HG02763 (cell line): ENCODE data around the gene CBR3.
A peak's percentile ranks its signal among the peaks of the same experiment; 100 is the strongest.

Experiments
- ATAC-seq: cut with Tn5 transposase; IDR thresholded peaks from one replicate; pipeline ENCODE4 v1.9.1; 2021; ENCODE audit warnings: mild to moderate bottlenecking, moderate library complexity; ENCODE audit not compliant: unreplicated experiment

The CBR3 gene

DNA sequence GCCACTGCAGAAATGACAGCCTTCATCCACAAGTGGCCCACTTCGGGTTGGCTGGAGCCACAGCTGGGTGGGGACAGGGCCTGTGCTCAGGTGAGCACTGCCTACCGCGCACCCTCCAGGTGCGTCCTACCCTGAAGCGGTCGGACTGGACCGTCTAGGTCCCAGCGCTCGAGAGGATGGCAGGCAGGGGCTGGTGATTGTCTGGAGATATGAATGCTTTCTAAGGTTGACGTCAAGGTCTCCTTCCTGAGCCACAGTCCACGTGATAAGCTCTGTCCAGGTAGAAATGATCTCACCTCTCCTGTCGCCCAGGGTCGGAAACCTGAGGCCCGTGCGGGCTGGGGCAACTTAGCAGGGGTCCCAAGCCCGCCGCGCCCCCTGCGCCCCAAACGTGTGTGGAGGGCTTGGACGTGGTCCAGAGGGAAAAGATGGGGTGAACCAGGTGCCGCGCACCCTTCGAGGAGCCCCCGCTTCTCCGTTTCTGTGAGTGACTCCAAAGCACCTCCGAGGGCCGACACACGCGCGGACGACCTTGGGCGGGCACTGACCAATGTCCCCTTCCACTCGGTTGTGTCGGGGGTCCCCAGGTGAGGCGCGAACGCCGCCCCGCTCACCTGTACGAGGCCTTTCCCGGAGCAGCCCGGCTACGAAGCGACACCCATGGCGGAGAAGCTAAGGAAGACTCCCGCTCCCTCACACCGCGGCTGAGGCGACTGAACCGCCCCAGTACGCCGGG, 20.9 kb downstream of the CBR3 start:
- ATAC-seq: no peak

DNA sequence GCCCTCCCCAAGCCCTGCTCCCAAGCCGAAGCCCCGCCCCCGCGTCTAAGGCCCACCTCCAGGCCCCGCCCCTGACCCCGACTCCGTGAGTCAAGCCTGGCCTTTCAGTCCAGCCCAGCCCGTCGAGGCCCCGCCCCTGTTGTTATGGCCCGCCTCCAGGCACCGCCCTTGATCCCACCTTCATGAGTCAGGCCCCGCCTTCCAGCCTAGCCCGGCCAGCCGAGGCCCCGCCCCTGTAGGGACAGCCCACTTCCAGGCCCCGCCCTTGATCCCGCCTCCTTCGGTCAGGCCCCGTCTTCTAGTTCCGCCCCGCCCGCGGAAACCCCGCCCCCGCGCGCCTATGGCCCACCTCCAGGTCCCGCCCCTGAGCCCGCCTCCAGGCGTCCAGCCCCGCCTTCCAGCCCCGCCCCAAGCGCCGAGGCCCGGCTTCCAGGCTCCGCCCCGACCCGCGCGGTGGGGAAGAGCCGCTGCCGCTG, 21.5 kb downstream of the CBR3 start:
- ATAC-seq: peak; percentile 88

DNA sequence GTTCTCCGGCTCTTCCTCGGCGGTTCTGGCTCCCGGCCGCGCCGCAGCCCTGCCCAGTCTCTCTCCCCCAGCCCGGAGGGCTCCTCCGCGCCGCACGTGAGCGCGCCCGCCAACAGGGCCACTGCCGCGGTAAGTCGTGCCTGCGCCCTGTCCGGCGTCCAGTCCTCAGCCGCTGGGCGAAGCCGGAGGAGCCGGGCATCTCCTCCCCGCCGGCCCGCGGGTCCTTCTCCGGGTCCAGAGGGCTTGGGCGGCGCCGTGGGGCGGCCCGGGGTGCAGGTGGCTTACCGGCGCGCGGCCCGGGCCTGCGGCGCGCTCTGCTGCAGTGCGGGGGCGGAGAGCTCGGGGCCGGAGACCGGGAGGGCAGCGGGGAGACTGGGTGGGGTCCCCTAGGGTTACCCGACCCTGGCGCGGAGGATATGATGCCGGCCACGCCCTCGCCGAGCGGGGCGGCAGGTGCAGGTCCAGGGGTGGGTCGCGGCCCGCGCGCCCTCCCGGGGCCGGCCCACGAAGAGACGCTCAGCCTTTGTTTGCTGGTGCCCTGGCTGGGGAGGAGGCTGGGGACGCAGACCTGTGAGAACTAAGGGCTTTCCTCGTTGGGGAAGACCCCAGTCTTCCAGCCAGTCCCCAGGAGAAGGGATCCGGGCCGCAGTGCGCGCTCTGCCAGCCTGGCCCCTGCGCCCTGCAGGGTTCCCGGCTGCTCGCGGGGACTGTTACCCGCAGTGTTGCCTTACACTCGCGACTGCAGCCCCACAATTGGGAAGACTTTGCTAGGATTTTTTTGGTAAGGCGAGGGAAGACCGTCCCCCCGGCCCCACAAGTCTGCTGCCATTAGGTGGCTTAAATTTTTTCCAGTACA, 22.2 kb downstream of the CBR3 start, which contains the start of gene DOP1B:
Gene DOP1B (plus strand): TSS at position 10 of the 856 bp plus-strand sequence. CDS start 7,910 bp downstream, outside the sequence.
- no peak for ATAC-seq

DNA sequence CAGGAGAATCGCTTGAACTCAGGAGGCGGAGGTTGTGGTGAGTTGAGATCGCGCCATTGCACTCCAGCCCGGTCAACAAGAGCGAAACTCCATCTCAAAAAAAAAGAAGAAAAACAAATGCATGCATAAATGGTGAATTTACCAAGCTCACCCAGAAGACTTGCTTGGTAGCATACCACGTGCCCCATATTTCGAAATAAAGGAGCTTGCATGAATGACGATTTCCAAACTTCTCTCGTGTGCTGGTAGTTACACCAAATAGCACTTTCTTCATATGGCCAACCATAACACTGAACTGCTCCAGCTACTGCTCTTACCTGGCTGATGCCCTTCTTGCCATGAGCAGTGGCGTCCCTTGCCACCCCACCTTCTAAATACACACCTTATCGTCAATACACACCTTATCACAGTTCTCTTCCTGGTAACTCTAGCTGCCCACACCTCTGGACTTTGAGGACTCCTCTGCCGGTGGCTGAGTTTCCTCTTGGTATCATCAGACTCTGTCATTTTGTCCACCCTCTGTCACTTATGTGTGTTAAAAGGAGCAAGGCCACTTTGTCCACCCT, 24.6 kb downstream of the CBR3 start:
- ATAC-seq: no peak

DNA sequence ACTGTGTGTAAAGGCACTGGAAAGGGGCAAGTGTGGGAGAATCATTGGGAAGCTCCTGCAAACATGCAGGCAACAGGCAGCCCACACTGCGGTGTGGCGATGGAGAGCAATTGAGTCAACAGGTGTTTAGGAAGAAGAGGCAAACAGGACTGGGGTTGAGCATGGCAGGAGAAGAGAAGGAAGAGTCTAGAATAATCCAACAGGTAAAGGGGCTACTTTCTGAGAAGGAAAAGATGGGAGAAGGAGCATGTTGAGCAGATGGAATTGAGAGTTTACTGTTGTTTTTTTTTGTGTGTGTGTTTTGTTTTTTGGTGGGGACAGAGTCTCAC, 25.9 kb downstream of the CBR3 start:
- ATAC-seq: no peak

GRCh38 chr21:36162631-36163030, 27.8 kb downstream of the CBR3 start:
- no peak for ATAC-seq

- ATAC-seq: no peak
Observed at GRCh38 chr21:36163750-36164741, 29.2 kb downstream of the CBR3 start.

DNA sequence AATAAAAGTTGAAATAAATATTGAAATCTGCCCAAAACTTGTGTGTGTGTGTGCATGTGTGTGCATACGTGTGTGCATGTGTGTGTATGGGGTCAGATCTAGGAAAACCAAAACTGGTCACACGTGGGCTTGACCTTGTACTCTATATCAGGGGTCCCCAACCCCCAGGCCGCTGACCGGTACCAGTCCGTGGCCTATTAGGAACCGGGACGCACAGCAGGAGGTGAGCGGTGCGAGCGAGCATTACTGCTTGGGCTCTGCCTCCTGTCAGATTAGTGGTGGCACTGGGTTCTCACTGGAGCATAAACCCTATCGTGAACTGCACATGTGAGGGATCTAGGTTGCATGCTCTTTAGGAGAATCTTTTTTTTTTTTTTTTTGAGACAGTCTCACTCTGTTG, 30.5 kb downstream of the CBR3 start:
- no peak for ATAC-seq

DNA sequence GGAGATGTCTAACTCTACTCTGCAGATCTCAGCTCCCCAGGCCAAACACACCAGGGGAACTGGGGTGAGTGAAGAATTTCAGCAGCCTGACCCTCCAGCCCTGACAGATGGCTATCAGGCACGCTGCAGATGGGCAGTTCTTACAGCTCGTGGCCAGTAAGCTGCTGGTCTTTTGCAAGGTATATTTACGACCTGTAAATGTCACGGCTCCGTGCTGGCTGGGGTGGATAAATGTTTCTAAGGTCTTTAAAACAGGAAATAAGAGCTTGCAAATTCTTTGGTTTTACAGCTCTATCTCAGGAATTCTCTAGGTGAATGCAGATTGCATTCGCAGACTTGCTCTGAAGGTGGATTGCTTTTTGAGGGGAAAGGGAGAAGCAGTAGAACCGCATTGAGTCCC, 31.8 kb downstream of the CBR3 start:
- ATAC-seq: no peak

GRCh38 chr21:36167541-36167940, 32.7 kb downstream of the CBR3 start:
- ATAC-seq: no peak

DNA sequence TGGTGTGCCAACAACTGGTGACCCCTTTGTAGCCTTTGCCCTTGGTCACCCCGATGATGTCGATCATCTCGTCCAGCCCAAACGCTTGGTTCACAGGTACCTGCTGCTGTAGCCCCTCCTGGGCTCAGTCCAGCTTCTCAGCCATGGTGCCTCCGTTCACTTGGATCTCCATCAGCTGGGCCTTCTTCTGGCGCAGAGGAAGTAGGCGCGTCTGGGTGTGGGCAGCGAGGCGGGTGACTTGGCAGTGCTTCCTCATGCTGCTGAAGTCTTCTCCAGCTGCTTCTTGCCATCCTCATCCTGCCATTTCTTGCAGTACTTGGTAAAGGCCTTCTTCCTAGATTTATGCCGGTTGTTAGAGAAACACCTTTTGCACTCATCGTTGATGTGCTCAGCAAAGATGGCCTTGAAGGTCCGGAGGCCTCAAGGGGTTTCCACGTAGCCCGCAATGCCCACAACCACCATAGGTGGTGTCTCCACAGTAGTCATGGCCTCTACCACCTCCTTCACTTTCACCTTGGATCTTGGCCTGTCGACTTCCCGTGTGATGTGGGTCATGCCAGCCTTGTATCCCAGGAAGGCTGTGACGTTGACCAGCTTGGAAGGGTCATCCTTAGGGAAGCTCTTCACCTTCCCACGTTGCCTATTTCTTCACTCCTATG, 34.7 kb downstream of the CBR3 start:
- ATAC-seq: no peak

DNA sequence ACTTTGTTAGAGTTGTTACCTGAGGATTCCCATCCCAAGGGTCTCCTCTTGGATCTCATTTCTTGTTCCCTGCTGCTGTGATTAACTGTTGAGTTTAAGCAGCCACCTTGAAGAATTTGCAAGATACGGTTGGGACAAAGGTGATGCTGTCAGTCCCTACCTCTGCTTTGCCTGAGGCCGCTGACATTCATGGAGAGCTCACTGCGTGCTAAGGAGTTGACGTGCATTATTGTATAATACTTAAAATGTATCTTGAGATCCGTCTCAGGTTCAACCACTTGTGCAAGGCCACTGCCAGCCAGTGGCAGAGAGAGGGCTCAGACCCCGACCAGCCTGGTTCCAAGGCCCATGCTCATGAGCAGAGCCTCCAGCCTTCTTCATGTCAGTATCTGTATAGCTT, 35.9 kb downstream of the CBR3 start:
- no peak for ATAC-seq

DNA sequence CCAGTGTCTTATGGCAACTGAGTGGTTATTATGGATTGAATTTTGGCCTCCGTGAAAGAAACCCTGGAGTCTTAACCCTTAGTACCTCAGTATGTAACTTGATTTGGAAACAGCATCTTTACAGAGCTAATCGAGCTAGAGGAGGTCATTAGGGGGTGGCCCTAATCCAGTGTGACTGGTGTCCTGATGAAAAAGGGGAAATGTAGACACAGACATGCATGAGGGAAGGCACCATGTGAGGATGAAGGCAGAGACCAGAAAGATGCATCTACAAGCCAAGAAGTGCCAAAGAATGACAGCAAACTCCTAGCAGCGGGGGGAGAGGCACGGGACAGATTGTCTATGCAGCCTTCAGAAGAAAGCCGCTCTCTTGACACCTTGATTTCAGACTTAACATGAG, 36.5 kb downstream of the CBR3 start:
- ATAC-seq: no peak

DNA sequence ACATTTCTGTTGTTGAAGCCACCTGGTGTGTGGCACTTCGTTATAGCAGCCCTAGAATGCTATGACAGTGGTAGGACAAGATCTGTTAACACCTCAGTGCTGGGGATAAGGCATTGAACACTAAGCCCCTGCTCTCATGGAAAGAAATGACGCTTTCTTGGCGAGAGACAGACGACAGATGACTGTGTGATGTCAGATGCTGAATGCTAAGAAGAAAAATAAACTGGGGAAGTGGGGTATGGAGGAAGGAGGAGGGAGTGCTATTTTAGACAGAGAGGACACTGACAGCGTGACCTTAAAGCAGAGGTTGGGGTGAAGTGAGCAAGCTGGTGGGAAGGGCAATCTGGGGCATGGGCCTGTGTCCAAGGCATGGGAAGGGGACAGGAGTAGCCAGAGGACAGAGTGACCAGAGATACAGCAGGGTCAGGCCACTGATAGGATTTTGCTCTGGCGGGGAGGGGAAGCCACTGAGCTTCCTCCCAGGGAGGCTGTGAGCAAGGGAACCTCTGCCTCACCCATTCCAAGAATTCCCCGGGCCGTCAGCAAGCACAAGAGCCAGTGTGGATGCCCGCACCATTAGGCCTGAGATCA, 37.0 kb downstream of the CBR3 start:
- ATAC-seq: no peak

GRCh38 chr21:36174780-36175179, 39.9 kb downstream of the CBR3 start:
- no peak for ATAC-seq

GRCh38 chr21:36175771-36176565, 41.1 kb downstream of the CBR3 start:
- no peak for ATAC-seq

GRCh38 chr21:36178349-36178748, 43.5 kb downstream of the CBR3 start:
- no peak for ATAC-seq

GRCh38 chr21:36179145-36179544, 44.3 kb downstream of the CBR3 start:
- ATAC-seq: no peak

GRCh38 chr21:36180963-36181362, 46.1 kb downstream of the CBR3 start:
- no peak for ATAC-seq
